GM21390 (cell line): ENCODE data around the gene TKT.
"Not testable (repeated sequence)": the region's sequence is repeated elsewhere in the genome, so short reads cannot be mapped to it uniquely, and the experiment has no call there.

Source experiments
- ATAC-seq: cut with Tn5 transposase; IDR thresholded peaks from one replicate; pipeline ENCODE4 v1.9.1; 2021; ENCODE audit not compliant: unreplicated experiment

Gene TKT

GRCh38 chr3:53260286-53260785 lies 4.5 kb upstream of the TKT start:
- no peak for ATAC-seq

GRCh38 chr3:53259427-53260259 lies 3.8 kb upstream of the TKT start:
- no peak for ATAC-seq

GRCh38 chr3:53258600-53259426 lies 3.0 kb upstream of the TKT start:
- ATAC-seq = no peak

GRCh38 chr3:53257465-53257864 lies 1.6 kb upstream of the TKT start:
- ATAC-seq = no peak

- no peak for ATAC-seq
Observed at GRCh38 chr3:53256704-53257055, 858 bp upstream of the TKT start.

- ATAC-seq = peak; percentile 38
Observed at GRCh38 chr3:53255423-53255774, 423 bp downstream of the TKT start.

GRCh38 chr3:53254509-53255422 lies 1.1 kb downstream of the TKT start:
- ATAC-seq = peak; percentile 46

- no peak for ATAC-seq
Observed at GRCh38 chr3:53253707-53254508, 1.9 kb downstream of the TKT start.

GRCh38 chr3:53252947-53253322 lies 2.9 kb downstream of the TKT start:
- not testable (repeated sequence) for ATAC-seq

- no peak for ATAC-seq
Observed at GRCh38 chr3:53252096-53252946, 3.5 kb downstream of the TKT start.

- no peak for ATAC-seq
Observed at GRCh38 chr3:53250881-53251605, 4.8 kb downstream of the TKT start.

GRCh38 chr3:53250453-53250852 lies 5.4 kb downstream of the TKT start:
- no peak for ATAC-seq

- no peak for ATAC-seq
Observed at GRCh38 chr3:53248161-53248560, 7.7 kb downstream of the TKT start.

GRCh38 chr3:53247619-53248018 lies 8.2 kb downstream of the TKT start:
- no peak for ATAC-seq

GRCh38 chr3:53244271-53244670 lies 11.6 kb downstream of the TKT start:
- ATAC-seq = no peak

- no peak for ATAC-seq
Observed at GRCh38 chr3:53243785-53244184, 12.0 kb downstream of the TKT start.

- no peak for ATAC-seq
Observed at GRCh38 chr3:53243165-53243564, 12.7 kb downstream of the TKT start.

GRCh38 chr3:53242642-53243041 lies 13.2 kb downstream of the TKT start:
- ATAC-seq = no peak

GRCh38 chr3:53242155-53242554 lies 13.7 kb downstream of the TKT start:
- ATAC-seq = no peak
